GM21390 (cell line): ENCODE data around the gene GRAMD2B.

Experiments
- ATAC-seq: cut with Tn5 transposase; IDR thresholded peaks from one replicate; pipeline ENCODE4 v1.9.1; 2021; ENCODE audit not compliant: unreplicated experiment

The GRAMD2B gene

DNA sequence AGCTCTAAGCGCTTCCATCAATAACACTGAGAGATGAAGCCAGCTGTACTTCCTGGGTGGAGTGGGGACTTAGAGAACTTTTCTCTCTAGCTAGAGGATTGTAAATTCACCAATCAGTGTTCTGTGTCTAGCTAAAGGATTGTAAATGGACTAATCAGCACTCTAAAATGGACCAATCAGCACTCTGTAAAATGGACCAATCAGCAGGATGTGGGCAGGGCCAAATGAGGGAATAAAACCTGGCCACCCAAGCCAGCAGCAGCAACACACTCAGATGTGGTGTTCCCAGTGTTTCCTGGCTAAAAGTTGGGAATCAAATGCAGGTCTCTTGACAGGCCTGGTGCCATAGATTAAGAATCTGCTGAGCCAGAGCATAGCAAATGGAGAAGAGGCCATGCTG lies 111.3 kb downstream of the GRAMD2B start:
- no peak for ATAC-seq

DNA sequence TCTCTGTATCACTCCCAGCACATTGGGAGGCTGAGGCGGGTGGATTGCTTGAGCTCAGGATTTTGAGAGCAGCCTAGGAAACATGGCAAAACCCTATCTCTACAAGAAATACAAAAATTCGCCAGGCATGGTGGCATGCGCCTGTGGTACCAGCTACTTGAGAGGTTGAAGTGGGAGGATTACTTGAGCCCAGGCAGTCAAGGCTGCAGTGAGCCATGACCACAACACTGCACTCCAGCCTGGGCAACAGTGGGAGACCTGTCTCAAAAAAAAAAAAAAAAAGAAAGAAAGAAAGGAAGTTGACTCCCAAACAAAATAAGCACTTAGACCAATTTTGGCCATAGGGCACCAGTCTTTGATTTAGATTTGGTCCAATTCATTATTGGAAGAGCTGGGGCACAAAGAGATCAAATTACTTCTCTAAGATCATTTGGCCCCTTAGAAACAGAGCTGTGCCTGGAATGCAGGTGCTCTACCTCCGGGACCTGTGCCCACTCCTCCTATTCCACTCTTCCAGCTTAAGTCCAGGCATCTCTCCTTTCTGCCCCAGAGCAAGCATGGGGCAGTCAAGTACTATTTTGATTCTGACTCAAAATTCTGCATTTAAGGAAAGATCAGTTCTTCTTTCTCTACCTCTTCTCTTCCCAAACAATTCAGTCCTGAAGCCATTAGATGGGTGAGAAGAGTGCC lies 112.8 kb downstream of the GRAMD2B start:
- no peak for ATAC-seq

DNA sequence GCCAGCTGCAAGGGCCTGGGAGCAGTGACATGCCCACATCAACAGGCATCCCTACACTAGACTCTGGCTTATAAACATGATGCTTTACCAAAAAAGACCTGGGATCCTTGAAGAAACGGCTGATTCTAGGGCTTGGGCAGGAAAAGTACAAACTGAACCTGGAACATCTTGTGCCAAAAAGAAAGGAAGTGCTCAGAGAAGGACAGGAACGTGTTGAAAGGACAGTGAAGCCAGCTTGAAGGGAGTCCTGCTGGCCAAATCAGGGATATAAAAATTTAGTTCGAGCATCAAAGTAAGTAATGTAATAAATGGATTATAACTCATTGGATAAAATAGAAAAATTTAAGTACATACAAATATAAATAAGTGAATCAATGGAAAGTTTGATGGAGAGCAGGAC lies 113.7 kb downstream of the GRAMD2B start:
- no peak for ATAC-seq

DNA sequence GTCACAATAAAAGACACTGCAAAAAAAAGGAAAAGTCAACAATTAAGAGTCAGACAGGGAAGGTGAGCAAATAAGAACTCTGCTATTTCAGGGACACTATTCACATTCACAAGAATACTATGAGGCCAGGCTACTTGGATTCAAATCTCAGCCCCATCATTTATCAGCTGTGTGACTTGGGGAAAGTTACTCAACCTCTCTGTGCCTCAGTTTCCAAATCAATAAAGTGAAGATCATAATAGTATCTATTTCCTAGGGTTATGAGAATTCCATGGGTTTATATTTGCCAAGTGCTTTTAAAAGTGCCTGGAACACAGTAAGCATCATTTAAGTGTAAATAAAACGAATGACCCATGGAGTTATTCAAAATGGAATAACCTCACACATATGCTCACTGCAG lies 115.4 kb downstream of the GRAMD2B start:
- ATAC-seq: no peak

DNA sequence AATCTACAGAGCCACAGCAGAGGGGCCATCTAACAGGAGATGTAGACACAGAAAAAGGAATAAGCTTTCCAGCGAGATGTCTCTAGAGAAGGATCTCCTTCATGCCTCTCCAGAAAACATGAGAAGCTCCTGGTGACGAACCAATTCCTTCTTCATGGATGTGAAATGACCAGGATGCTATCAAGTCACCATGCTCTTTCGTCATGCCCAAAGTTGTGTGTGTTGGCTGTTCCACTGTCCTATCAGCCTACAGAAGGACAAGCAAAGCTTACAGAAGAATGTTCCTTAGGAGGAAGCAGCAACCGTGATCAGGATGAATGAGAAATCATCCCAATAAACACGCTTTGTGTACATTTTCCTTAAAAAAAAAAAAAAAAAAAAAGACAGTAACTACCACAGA lies 117.4 kb downstream of the GRAMD2B start:
- ATAC-seq: no peak

DNA sequence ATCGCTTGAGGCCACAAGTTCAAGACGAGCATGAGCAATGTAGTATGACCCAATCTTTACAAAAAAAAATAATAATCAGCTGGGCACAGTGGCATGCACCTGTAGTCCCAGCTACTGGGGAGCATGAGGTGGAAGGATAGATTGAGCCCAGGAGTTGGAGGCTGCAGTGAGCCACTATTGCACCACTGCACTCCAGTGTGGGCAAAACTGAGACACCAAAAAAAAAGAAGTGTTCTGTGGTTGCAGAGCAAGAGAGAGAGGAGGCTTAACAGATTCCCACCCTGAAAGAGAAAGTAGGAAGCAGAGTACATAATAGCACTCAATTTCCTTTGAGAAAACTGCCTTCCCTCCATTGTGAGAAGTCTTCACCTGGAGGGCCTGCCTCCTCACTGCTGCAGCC lies 119.2 kb downstream of the GRAMD2B start:
- no peak for ATAC-seq

DNA sequence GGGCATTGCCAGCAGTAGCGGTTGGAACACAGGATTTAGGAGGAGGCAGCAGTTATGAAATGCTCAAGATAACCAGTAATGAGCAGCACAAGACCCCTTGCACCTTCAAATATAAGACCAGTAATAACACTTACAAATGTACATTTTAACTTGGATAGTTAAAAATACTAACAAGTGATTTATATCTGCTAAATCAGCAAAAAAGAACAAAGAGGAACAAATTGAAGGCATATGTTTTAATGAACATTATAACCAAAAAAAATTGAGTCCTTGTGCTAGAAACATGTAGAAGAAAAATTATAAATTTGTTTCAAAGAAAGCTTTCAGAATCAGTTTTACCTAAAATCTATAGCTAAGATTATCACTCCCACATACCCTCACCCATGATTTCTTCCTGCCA lies 119.8 kb downstream of the GRAMD2B start:
- no peak for ATAC-seq

DNA sequence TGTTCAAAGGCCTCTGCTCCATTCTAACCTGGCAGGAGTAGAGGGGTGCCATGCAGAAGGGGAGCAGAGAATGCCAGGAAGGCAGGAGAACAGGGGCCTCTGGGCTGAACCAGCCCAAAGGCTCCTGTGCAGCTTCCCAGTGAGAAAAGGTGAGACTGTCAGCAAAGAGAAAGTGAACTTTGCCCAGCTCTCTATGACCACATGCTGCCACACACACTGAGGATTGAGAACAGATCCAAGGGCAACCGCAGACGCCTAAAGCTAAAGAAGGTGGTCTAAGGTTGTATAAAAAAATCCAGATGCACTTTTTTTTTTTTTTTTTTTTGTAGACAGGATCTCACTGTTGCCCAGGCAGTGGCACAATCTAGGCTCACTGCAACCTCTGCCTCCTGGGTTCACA lies 120.5 kb downstream of the GRAMD2B start:
- no peak for ATAC-seq
